ENCODE results near the gene GFRAL. TPM values are rescaled to one million over a fixed set of nuclear protein-coding genes. Genes with fewer than 3 reads are reported as not detected.

Gene GFRAL
- total and polyA plus RNA-seq, 3 experiments from 2014 or later = not detected

DNA sequence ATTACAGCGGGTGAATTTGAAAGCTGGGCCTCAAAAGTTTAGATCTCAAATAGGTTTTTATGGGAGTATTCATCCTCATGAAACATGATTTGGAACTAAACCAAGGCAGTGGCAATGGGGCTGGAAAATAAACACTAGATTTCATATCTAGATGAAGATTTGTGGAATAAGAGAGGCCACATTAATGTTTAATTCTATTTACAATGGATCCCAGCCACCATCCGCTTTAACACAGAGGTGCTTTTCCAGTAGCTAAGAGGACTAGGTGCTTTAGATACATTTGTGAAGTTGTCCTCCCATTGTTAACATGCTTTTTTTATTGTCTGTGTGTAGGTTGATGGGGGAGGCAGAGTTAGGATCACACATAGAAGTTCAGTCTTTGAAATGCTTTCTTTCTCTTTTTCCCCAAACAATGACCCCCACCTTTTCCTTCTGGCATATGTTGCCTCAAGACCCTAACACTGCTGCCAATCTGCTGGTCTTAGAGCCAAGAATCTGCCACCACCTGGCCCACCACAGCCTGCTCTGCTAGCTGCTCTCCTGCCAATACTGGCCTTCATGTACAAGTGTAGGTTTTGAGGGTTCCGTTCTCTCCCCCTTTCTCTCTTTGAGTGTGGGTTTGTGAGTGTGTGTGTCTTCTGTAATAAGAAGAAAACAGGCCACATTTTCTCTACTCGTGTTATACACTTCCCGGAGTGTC lies 27.8 kb upstream of the GFRAL start:
- H3K9me3 Mint-ChIP-seq = peaks cover 8 to 30% (median 15%) of the 10 kb centered on the region in 5 donors
- H3K27ac ChIP-seq (ENCODE audit: low read depth, low read length) = no peak overlapping the region
- no peaks in the 10 kb centered on the region for H3K36me3 ChIP-seq (ENCODE audit: insufficient read depth, low read length)
- H3K4me3 Mint-ChIP-seq = no peak overlapping the region
- no peak for DNase-seq
- H3K27me3 Mint-ChIP-seq = no peaks in the 10 kb centered on the region
- H3K9me3 ChIP-seq (ENCODE audit: low read length) = no peaks in the 10 kb centered on the region
- H3K27ac Mint-ChIP-seq = no peak overlapping the region
- H3K27me3 ChIP-seq (ENCODE audit: insufficient read depth, low read length, poor library complexity, severe bottlenecking) = no peaks in the 10 kb centered on the region
- H3K36me3 Mint-ChIP-seq = no peaks in the 10 kb centered on the region
- H3K4me1 ChIP-seq (ENCODE audit: insufficient read depth, low read length) = no peaks in the 10 kb centered on the region
- H3K4me1 Mint-ChIP-seq = no peaks in the 10 kb centered on the region
- CTCF ChIA-PET = no interaction called here
- POLR2A ChIA-PET = no interaction called here
- no peak overlapping the region for H3K4me3 ChIP-seq (ENCODE audit: low read length)

DNA sequence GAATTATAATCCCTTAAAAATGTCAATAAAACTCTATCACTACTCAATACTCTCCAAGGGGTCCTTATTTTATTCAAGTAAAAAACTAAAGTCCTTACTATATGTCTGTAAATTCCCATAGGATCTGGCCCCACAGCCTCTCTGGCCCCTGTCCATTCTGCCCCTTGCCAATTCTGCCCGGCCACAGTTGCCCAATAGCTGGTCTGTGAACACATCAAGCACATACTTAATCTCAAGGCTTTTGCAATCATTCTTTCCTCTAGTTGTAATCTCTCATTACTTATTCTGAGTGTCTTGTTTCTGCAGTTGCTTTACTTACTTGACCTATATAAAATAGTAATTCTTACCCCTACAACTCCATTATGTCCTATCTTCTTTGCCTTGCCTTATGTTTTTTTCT lies 22.5 kb upstream of the GFRAL start:
- H3K27me3 Mint-ChIP-seq = no peaks in the 10 kb centered on the region
- CTCF ChIA-PET = no interaction called here
- no peaks in the 10 kb centered on the region for H3K9me3 ChIP-seq (ENCODE audit: low read length)
- POLR2A ChIA-PET = no interaction called here
- H3K36me3 Mint-ChIP-seq = no peaks in the 10 kb centered on the region
- H3K4me1 Mint-ChIP-seq = no peaks in the 10 kb centered on the region
- no peak for DNase-seq
- H3K9me3 Mint-ChIP-seq = peaks cover 0 to 29% (median 7%) of the 10 kb centered on the region in 5 donors
- H3K27ac ChIP-seq (ENCODE audit: low read depth, low read length) = no peak overlapping the region
- no peak overlapping the region for H3K4me3 Mint-ChIP-seq
- no peaks in the 10 kb centered on the region for H3K27me3 ChIP-seq (ENCODE audit: insufficient read depth, low read length, poor library complexity, severe bottlenecking)
- H3K36me3 ChIP-seq (ENCODE audit: insufficient read depth, low read length) = no peaks in the 10 kb centered on the region
- no peaks in the 10 kb centered on the region for H3K4me1 ChIP-seq (ENCODE audit: insufficient read depth, low read length)
- H3K4me3 ChIP-seq (ENCODE audit: low read length) = no peak overlapping the region
- no peak overlapping the region for H3K27ac Mint-ChIP-seq

DNA sequence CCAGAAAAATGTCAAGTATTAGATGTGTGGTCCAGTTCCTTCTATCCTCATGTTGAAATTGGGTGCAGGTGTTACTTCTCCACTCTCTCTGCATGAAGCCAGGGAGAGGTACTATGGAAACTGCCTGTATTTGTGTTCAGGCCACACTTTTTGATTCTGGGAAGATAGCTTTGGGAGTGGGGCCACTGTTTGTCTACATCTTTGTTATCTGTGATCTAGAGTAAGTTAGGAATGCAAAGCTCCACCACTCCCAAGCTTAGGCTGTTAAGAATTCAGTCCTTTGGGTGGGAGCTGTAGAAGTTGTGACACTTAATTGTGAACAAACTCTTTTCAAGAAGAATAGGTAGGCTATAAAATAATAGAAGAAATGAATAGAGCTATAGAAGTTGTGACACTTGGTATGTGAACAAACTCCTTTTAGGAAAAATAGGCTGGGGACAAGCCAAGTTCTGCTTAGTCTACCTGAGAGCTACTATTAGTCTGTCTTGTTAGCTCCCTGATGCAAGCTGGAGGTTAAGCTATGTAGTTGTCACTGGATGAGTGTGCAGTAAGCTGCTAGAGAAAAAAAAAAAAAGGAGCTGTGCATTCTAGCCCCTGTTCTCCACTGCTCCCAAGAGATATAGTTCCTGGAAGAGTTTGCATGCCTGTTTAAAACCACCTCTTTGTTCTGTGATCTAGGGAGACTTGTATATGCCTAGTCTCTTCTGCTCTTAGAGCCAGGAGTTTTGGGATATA lies 7.1 kb upstream of the GFRAL start:
- H3K4me3 ChIP-seq (ENCODE audit: low read length) = no peak overlapping the region
- Mint-ChIP-seq H3K4me3 (no peak overlapping the region), H3K9me3 (peaks cover 3 to 39% (median 12%) of the 10 kb centered on the region in 5 donors), H3K4me1 (no peaks in the 10 kb centered on the region), H3K27me3 (no peaks in the 10 kb centered on the region), H3K27ac (no peak overlapping the region), H3K36me3 (no peaks in the 10 kb centered on the region)
- no peak for DNase-seq
- CTCF ChIA-PET = no interaction called here
- H3K27me3 ChIP-seq (ENCODE audit: insufficient read depth, low read length, poor library complexity, severe bottlenecking) = no peaks in the 10 kb centered on the region
- POLR2A ChIA-PET = no interaction called here
- H3K4me1 ChIP-seq (ENCODE audit: insufficient read depth, low read length) = no peaks in the 10 kb centered on the region
- no peaks in the 10 kb centered on the region for H3K36me3 ChIP-seq (ENCODE audit: insufficient read depth, low read length)
- H3K27ac ChIP-seq (ENCODE audit: low read depth, low read length) = no peak overlapping the region
- no peaks in the 10 kb centered on the region for H3K9me3 ChIP-seq (ENCODE audit: low read length)

DNA sequence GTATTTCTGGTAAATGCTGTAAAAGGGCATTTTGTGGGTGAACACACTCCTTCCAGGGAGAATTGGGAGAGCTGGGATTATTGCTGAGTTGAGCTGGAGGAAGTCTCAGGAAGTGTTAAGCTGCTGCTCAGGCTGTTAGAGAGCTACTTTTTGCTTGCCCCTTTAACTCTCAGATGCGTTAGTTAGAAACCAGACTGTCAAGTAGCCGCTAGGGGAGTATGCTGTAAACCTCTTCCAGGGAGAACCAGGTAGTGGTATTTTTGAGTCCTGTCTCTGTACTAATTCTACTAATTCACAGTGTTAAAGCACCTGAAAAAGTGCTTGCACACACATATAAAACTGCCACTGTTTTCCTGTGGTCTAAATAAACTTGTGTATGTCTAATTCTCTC lies 6.6 kb upstream of the GFRAL start:
- Histone ChIP-seq H3K27ac (ENCODE audit: low read depth, low read length) (no peak overlapping the region), H3K27me3 (ENCODE audit: insufficient read depth, low read length, poor library complexity, severe bottlenecking) (no peaks in the 10 kb centered on the region), H3K36me3 (ENCODE audit: insufficient read depth, low read length) (no peaks in the 10 kb centered on the region), H3K4me3 (ENCODE audit: low read length) (no peak overlapping the region), H3K4me1 (ENCODE audit: insufficient read depth, low read length) (no peaks in the 10 kb centered on the region), H3K9me3 (ENCODE audit: low read length) (no peaks in the 10 kb centered on the region)
- no peaks in the 10 kb centered on the region for H3K27me3 Mint-ChIP-seq
- ChIA-PET CTCF (no interaction called here), POLR2A (no interaction called here)
- H3K4me3 Mint-ChIP-seq = no peak overlapping the region
- no peak overlapping the region for H3K27ac Mint-ChIP-seq
- H3K4me1 Mint-ChIP-seq = no peaks in the 10 kb centered on the region
- H3K9me3 Mint-ChIP-seq = peaks cover 6 to 39% (median 12%) of the 10 kb centered on the region in 5 donors
- no peak for DNase-seq
- H3K36me3 Mint-ChIP-seq = no peaks in the 10 kb centered on the region

DNA sequence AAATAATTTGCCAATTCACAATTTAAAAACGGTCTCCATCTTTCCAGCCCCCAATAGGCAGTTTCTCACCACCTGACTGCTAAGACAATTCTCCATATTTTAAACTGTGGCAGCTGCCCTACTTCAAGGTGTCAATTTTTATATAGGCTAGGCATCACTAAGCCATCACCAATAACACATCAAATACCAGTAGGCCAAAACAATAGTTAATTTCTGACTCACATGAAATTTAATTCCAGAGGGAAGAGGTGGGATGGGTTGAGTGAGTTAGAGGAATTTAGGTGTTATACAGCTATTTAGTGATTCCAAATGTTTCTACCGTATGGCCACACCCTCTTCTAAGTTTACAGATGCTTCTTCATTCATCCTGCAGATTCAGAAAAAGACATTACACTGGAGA lies 49.9 kb downstream of the GFRAL start:
- DNase-seq = no peak
- ChIA-PET CTCF (no interaction called here), POLR2A (no interaction called here)
- no peaks in the 10 kb centered on the region for H3K9me3 ChIP-seq (ENCODE audit: low read length)
- Mint-ChIP-seq H3K4me3 (no peak overlapping the region), H3K36me3 (no peaks in the 10 kb centered on the region), H3K4me1 (no peaks in the 10 kb centered on the region), H3K9me3 (peaks cover 4 to 49% (median 11%) of the 10 kb centered on the region in 5 donors), H3K27me3 (no peaks in the 10 kb centered on the region), H3K27ac (no peak overlapping the region)
- H3K36me3 ChIP-seq (ENCODE audit: insufficient read depth, low read length) = no peaks in the 10 kb centered on the region
- no peaks in the 10 kb centered on the region for H3K4me1 ChIP-seq (ENCODE audit: insufficient read depth, low read length)
- H3K27ac ChIP-seq (ENCODE audit: low read depth, low read length) = no peak overlapping the region
- H3K27me3 ChIP-seq (ENCODE audit: insufficient read depth, low read length, poor library complexity, severe bottlenecking) = no peaks in the 10 kb centered on the region
- no peak overlapping the region for H3K4me3 ChIP-seq (ENCODE audit: low read length)

DNA sequence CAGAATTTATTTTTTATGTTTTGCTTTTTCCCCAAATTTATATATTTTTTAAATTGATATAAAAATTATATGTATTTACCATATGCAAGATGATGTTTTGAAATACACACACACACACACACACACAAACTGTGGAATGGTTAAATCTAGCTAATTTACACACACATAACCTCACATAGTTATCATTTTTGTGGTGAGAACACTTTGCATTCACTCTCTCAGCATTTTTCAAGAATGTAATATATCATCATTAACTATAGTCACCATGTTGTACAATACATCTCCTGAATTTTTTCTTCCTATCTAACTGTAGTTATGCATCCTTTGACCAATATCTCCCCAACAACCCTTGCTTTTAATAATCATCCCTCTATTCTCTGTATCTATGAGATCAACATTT lies 52.2 kb downstream of the GFRAL start:
- H3K36me3 ChIP-seq (ENCODE audit: insufficient read depth, low read length) = no peaks in the 10 kb centered on the region
- H3K4me1 ChIP-seq (ENCODE audit: insufficient read depth, low read length) = no peaks in the 10 kb centered on the region
- H3K4me3 ChIP-seq (ENCODE audit: low read length) = no peak overlapping the region
- H3K4me3 Mint-ChIP-seq = no peak overlapping the region
- H3K9me3 Mint-ChIP-seq = peaks cover 4 to 46% (median 11%) of the 10 kb centered on the region in 5 donors
- H3K4me1 Mint-ChIP-seq = no peaks in the 10 kb centered on the region
- CTCF ChIA-PET = no interaction called here
- no peak overlapping the region for H3K27ac Mint-ChIP-seq
- no peaks in the 10 kb centered on the region for H3K27me3 ChIP-seq (ENCODE audit: insufficient read depth, low read length, poor library complexity, severe bottlenecking)
- H3K9me3 ChIP-seq (ENCODE audit: low read length) = no peaks in the 10 kb centered on the region
- H3K36me3 Mint-ChIP-seq = no peaks in the 10 kb centered on the region
- H3K27ac ChIP-seq (ENCODE audit: low read depth, low read length) = no peak overlapping the region
- DNase-seq = no peak
- H3K27me3 Mint-ChIP-seq = no peaks in the 10 kb centered on the region
- POLR2A ChIA-PET = no interaction called here

DNA sequence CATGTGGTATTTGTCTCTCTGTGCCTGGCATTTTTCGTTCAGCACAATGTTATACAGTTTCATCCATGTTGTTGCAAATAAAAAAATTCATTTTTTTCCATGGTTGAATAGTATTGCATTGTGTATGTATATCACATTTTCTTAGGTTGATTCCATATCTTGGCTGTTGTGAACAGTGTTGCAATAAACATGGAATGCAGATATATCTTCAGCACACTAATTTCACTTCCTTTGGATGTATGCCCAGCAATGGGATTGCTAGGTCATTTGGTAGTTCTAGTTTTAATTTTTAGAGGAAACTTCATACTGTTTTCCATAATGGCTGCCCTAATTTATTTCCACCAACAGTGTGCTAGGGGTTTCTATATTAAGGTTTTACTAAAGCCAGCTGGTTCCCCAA lies 52.6 kb downstream of the GFRAL start:
- no peak overlapping the region for H3K4me3 ChIP-seq (ENCODE audit: low read length)
- Mint-ChIP-seq H3K4me3 (no peak overlapping the region), H3K27me3 (no peaks in the 10 kb centered on the region), H3K27ac (no peak overlapping the region), H3K4me1 (no peaks in the 10 kb centered on the region), H3K36me3 (no peaks in the 10 kb centered on the region), H3K9me3 (peaks cover 4 to 42% (median 11%) of the 10 kb centered on the region in 5 donors)
- H3K4me1 ChIP-seq (ENCODE audit: insufficient read depth, low read length) = no peaks in the 10 kb centered on the region
- POLR2A ChIA-PET = no interaction called here
- no peak for DNase-seq
- H3K9me3 ChIP-seq (ENCODE audit: low read length) = no peaks in the 10 kb centered on the region
- no peak overlapping the region for H3K27ac ChIP-seq (ENCODE audit: low read depth, low read length)
- CTCF ChIA-PET = no interaction called here
- no peaks in the 10 kb centered on the region for H3K27me3 ChIP-seq (ENCODE audit: insufficient read depth, low read length, poor library complexity, severe bottlenecking)
- no peaks in the 10 kb centered on the region for H3K36me3 ChIP-seq (ENCODE audit: insufficient read depth, low read length)

DNA sequence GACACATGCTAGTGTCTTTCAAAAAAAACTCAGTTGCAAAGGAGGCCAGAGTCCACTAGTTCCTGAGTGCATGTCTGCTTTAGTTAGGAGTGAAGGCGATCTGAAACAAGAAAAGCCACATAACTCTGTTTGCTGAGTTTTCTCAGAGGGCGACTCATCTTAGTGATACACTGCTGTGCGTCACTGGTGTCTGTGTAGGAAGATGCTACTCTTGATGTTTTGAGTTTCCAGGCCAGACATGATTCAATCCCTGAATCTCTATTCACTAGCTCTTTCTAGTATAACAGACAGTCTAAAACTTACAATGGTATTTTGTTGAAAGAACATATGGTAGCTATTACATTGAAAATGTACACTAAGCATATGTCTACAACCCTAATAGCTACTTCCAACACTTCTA lies 60.9 kb downstream of the GFRAL start:
- no peaks in the 10 kb centered on the region for H3K36me3 Mint-ChIP-seq

More for the DNA sequence above, 60.9 kb downstream of the GFRAL start:
- ChIA-PET CTCF (no interaction called here), POLR2A (no interaction called here)
- no peak for DNase-seq
- Histone ChIP-seq H3K4me1 (ENCODE audit: insufficient read depth, low read length) (no peaks in the 10 kb centered on the region), H3K27ac (ENCODE audit: low read depth, low read length) (no peak overlapping the region), H3K9me3 (ENCODE audit: low read length) (no peaks in the 10 kb centered on the region), H3K27me3 (ENCODE audit: insufficient read depth, low read length, poor library complexity, severe bottlenecking) (no peaks in the 10 kb centered on the region), H3K36me3 (ENCODE audit: insufficient read depth, low read length) (no peaks in the 10 kb centered on the region), H3K4me3 (ENCODE audit: low read length) (no peak overlapping the region)
- no peak overlapping the region for H3K4me3 Mint-ChIP-seq
- H3K27me3 Mint-ChIP-seq = no peaks in the 10 kb centered on the region
- peaks cover 0 to 8% (median 5%) of the 10 kb centered on the region in 5 donors for H3K9me3 Mint-ChIP-seq
- no peaks in the 10 kb centered on the region for H3K4me1 Mint-ChIP-seq
- no peak overlapping the region for H3K27ac Mint-ChIP-seq
